Stomach (tissue), 9 donors: ENCODE data around the gene SLC28A3. TPM values are rescaled to one million over a fixed set of nuclear protein-coding genes. Genes with fewer than 3 reads are reported as not detected.

Experiments used
- DNase-seq, 2 donors: peaks; one replicate each; pipeline versions ENCODE4 v3.0.0 to v3.0.0-alpha.2; 2013 to 2019
- H3K27ac ChIP-seq, 5 donors: fragments of 200-600 bp in 4 of 5; sonication (generic) in 4 of 5; one replicate each; pipeline ENCODE4 v1.5.1; 2013 to 2019; ENCODE audit warnings: mild to moderate bottlenecking in 1 of 5, moderate library complexity in 1 of 5
- H3K27me3 ChIP-seq, 3 donors: fragments of 200-600 bp; sonication (generic); one replicate each; pipeline ENCODE4 v1.5.1; 2017 to 2019; ENCODE audit warnings: mixed run types in 1 of 3
- H3K36me3 ChIP-seq, 4 donors: fragments of 200-600 bp; sonication (generic); 1 replicate in 3 of 4; 2 replicates in 1 of 4; pipeline ENCODE4 v1.5.1; 2016 to 2019
- H3K4me1 ChIP-seq, 4 donors: fragments of 200-600 bp; sonication (generic); one replicate each; pipeline ENCODE4 v1.5.1; 2016 to 2019
- H3K4me3 ChIP-seq, 4 donors: fragments of 200-600 bp; sonication (generic) in 3 of 4; one replicate each; pipeline ENCODE4 v1.5.1; 2016 to 2019; ENCODE audit warnings: mild to moderate bottlenecking in 1 of 4
- H3K9me3 ChIP-seq, 4 donors: fragments of 200-600 bp; sonication (generic); one replicate each; pipeline ENCODE4 v1.5.1; 2016 to 2019
- CTCF ChIP-seq, 7 experiments: fragments of 450-650 bp in 4 of 7; fragments of 200-600 bp in 3 of 7; sonication (generic) in 3 of 7; IDR thresholded peaks; one replicate each; pipeline ENCODE4 v1.5.1; 2016 to 2019; ENCODE audit warnings: antibody characterized with exemption in 7 of 7, control low read depth in 2 of 7, mild to moderate bottlenecking in 1 of 7
- EP300 ChIP-seq: sonication (generic); formaldehyde crosslinking; IDR thresholded peaks from one replicate; pipeline ENCODE4 v1.6.1; 2017; ENCODE audit warnings: antibody characterized with exemption
- POLR2A ChIP-seq, 4 donors: fragments of 450-650 bp; IDR thresholded peaks; one replicate each; pipeline ENCODE4 v1.6.1; 2016; ENCODE audit warnings: antibody characterized with exemption in 4 of 4, control low read depth in 2 of 4, mild to moderate bottlenecking in 1 of 4, moderate library complexity in 1 of 4
- POLR2AphosphoS5 ChIP-seq, 3 donors: sonication (generic); formaldehyde crosslinking; IDR thresholded peaks; one replicate each; pipeline ENCODE4 v1.6.1; 2016; ENCODE audit warnings: antibody characterized with exemption in 3 of 3
- WGBS, 5 donors: extraction: QIAGEN DNeasy Blood & Tissue Kit in 3 of 5; methylation state at CpG; one replicate each; pipeline versions ENCODE4 v1.1.5 to v1.1.7; 2013 to 2018; 5-methylcytosine and 5-hydroxymethylcytosine counted together
- intact Hi-C: fragments of 100-400 bp; cut with DNase I; formaldehyde crosslinking; loops from one replicate; pipeline ENCODE4 v1.15.1; 2023; ENCODE audit warnings: low total_unique reads
- polyA plus RNA-seq, 3 donors: library from polyadenylated mRNA; stranded (reverse); fragments of 200-250 nt; gene quantifications; one replicate each; pipeline ENCODE4 v1.2.3, GENCODE V29; 2013
- total RNA-seq, 5 donors: library from RNA; depleted of rRNA; stranded (reverse); fragments of >200 nt; gene quantifications; one replicate each; pipeline versions ENCODE4 v1.1.0 to v1.2.3, GENCODE V29; 2014 to 2016
- donor health status: healthy with polysubstance abuse.
- donor health status: Bipolar disorder and iron deficiency.
- donor health status: healthy.

The SLC28A3 gene
- total and polyA plus RNA-seq, 8 donors = 0.58 to 6.3 (median 1.3) TPM; not detected in 2

GRCh38 chr9:84319632-84320031 lies 20.9 kb downstream of the SLC28A3 start:
- H3K27me3 ChIP-seq = no peaks in the 10 kb centered on the region

GRCh38 chr9:84318981-84319380 lies 21.6 kb downstream of the SLC28A3 start:
- WGBS, 5 donors = 56 to 83% (median 76%) methylated on average over 2 of the region's 2 CpGs
- H3K9me3 ChIP-seq = no peaks in the 10 kb centered on the region
- TF ChIP-seq CTCF (IDR thresholded peaks at IDR 0.05) (no peak), POLR2A (IDR thresholded peaks at IDR 0.05) (no peak), POLR2AphosphoS5 (IDR thresholded peaks at IDR 0.05) (no peak)

More at GRCh38 chr9:84319632-84320031, 20.9 kb downstream of the SLC28A3 start:
- Histone ChIP-seq H3K4me3 (no peak overlapping the region), H3K36me3 (no peaks in the 10 kb centered on the region), H3K4me1 (peaks cover 0 to 21% (median 8%) of the 10 kb centered on the region in 4 donors), H3K9me3 (no peaks in the 10 kb centered on the region), H3K27ac (no peak overlapping the region)
- TF ChIP-seq POLR2AphosphoS5 (IDR thresholded peaks at IDR 0.05) (no peak), EP300 (no peak)
- WGBS, 5 donors = 29 to 64% (median 40%) methylated on average over 4 of the region's 4 CpGs
- intact Hi-C loops = no loop called here
- DNase-seq = no peak

GRCh38 chr9:84317563-84317962 lies 23.0 kb downstream of the SLC28A3 start:
- no peak for DNase-seq
- TF ChIP-seq CTCF (IDR thresholded peaks at IDR 0.05) = no peak
- TF ChIP-seq POLR2A (IDR thresholded peaks at IDR 0.05) = no peak
- no peak for TF ChIP-seq EP300
- no peak for TF ChIP-seq POLR2AphosphoS5 (IDR thresholded peaks at IDR 0.05)
- no peak overlapping the region for H3K27ac ChIP-seq
- H3K36me3 ChIP-seq = no peaks in the 10 kb centered on the region
- intact Hi-C loops = no loop called here
- H3K4me1 ChIP-seq = peaks cover 0 to 8% (median 3%) of the 10 kb centered on the region in 4 donors
- no peaks in the 10 kb centered on the region for H3K27me3 ChIP-seq
- no peaks in the 10 kb centered on the region for H3K9me3 ChIP-seq
- 95 to 98% (median 97%) methylated on average over 2 of the region's 2 CpGs for WGBS, 5 donors
- no peak overlapping the region for H3K4me3 ChIP-seq

More at GRCh38 chr9:84318981-84319380, 21.6 kb downstream of the SLC28A3 start:
- no peak overlapping the region for H3K27ac ChIP-seq
- intact Hi-C loops = no loop called here
- H3K36me3 ChIP-seq = no peaks in the 10 kb centered on the region
- peaks cover 0 to 15% (median 6%) of the 10 kb centered on the region in 4 donors for H3K4me1 ChIP-seq
- no peaks in the 10 kb centered on the region for H3K27me3 ChIP-seq
- no peak overlapping the region for H3K4me3 ChIP-seq
- no peak for DNase-seq

GRCh38 chr9:84315278-84315877 lies 25.2 kb downstream of the SLC28A3 start:
- H3K27me3 ChIP-seq = no peaks in the 10 kb centered on the region
- peaks cover 0 to 8% (median 3%) of the 10 kb centered on the region in 4 donors for H3K4me1 ChIP-seq
- H3K36me3 ChIP-seq = no peaks in the 10 kb centered on the region
- TF ChIP-seq CTCF (IDR thresholded peaks at IDR 0.05) = peak in 5 of 7 experiments; percentile 59 to 82 (median 73)
- TF ChIP-seq POLR2AphosphoS5 (IDR thresholded peaks at IDR 0.05) = peak in 1 of 3 donors; percentile 6
- TF ChIP-seq EP300 = no peak
- 8 to 14% (median 9%) methylated on average over 8 of the region's 8 CpGs for WGBS, 5 donors
- intact Hi-C loops = no loop called here
- peak; percentile 59 to 85 for DNase-seq
- H3K9me3 ChIP-seq = no peaks in the 10 kb centered on the region
- H3K27ac ChIP-seq = no peak overlapping the region
- H3K4me3 ChIP-seq = no peak overlapping the region

- TF ChIP-seq POLR2A (IDR thresholded peaks at IDR 0.05) (no peak), EP300 (no peak), CTCF (IDR thresholded peaks at IDR 0.05) (no peak), POLR2AphosphoS5 (IDR thresholded peaks at IDR 0.05) (no peak)
- no peak overlapping the region for H3K4me3 ChIP-seq
- 62 to 71% (median 68%) methylated on average over 2 of the region's 2 CpGs for WGBS, 5 donors
- H3K27me3 ChIP-seq = no peaks in the 10 kb centered on the region
- intact Hi-C loops = no loop called here
- H3K9me3 ChIP-seq = no peaks in the 10 kb centered on the region
- no peak overlapping the region for H3K27ac ChIP-seq
- peaks cover 0 to 8% (median 3%) of the 10 kb centered on the region in 4 donors for H3K4me1 ChIP-seq
- DNase-seq = no peak
- no peaks in the 10 kb centered on the region for H3K36me3 ChIP-seq
Measured at GRCh38 chr9:84314306-84314705, 26.3 kb downstream of the SLC28A3 start.
